HG03432 (cell line): ENCODE measurements around the gene VCL.
A peak's percentile ranks its signal among the peaks of the same experiment; 100 is the strongest.
"Not testable (repeated sequence)": the region's sequence is repeated elsewhere in the genome, so short reads cannot be mapped to it uniquely, and the experiment has no call there.

Source experiments
- ATAC-seq: cut with Tn5 transposase; IDR thresholded peaks from one replicate; pipeline ENCODE4 v1.9.1; 2021; ENCODE audit warnings: mild to moderate bottlenecking, moderate library complexity; ENCODE audit not compliant: unreplicated experiment

The VCL gene

GRCh38 chr10:73997787-73998622 is at the start of gene VCL:
VCL (plus strand) TSS chr10:73998116; CDS start chr10:73998208, 92 bp downstream.
- ATAC-seq = peak; percentile 97

- ATAC-seq = no peak
These were observed 48.8 kb upstream of the VCL start for GRCh38 chr10:73948947-73949633.

DNA sequence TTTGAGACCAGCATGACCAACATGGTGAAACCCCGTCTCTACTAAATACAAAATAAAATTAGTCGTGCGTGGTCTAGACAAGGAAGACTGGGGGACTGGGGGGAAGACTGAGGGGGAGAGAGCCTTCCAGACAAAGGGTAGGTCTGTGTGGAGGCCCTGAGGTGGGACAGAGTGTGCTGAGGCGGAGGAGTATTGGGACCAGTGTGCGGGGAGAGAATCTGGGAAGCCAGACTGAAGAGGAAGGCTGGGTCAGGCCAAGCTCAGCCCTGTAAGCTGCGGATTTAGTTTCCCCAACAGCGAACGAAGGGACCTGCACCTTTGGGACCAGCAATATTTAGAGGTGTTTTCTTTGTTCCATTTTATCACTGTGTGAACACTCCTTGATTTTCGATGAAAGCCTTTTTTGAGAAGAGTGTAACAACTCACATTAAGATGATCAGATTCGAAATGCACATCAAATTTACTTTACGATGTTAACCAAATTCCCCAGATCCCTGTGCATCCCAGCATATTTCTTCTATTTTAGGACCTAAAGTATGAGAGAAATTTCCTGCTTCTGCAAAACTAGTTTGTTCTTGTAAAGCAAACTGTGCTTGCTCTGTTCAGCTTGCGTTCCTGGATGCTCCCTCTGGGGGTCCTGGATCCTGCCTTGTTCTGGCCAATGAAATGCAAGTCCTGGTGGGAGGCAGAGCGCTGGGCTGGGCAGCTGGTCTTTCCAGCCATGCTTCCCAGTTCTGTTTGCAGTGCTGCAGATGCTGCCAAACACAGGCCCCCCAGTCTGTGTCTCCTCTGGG is 47.6 kb upstream of the VCL start:
- ATAC-seq = no peak

DNA sequence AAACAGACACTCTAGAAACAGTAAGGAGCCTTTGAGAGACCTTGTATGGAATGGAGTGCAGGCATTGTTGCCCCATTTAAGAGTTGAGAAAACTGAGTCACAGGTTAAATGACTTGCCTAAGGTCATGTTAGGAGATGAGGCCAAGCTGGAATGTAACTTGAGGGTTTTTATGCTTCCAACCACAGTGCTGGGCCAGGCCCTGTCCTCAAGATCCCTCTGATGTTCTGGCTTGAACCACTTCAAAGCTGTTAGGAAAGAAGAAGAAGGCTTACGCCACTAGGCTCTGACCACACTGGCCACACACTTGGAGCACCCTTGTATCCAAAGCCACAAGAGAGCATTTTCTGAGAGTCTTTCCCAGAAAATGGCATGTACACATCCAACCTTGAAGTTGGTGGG is 44.3 kb upstream of the VCL start:
- no peak for ATAC-seq

GRCh38 chr10:73954737-73955136 is 43.2 kb upstream of the VCL start:
- no peak for ATAC-seq

DNA sequence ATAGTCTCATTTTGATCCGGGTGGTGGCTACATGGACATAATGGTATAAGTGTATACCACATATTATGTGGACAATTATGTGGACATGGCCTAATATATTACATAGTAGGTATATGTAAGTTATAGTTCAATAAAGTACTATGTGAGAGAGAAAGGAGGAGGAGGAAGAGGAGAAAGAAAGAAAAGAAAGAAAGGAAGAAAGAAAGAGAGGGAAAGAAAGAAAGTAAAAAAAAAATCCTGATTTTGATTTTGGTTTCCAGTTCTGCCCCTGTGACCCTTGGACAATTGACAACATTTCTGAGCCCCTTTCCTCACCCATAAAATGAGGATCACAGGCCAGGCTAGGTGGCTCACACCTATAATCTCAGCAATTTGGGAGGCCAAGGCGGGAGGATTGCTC is 42.2 kb upstream of the VCL start:
- no peak for ATAC-seq

GRCh38 chr10:73956476-73957359 is 41.2 kb upstream of the VCL start:
- peak; percentile 67 for ATAC-seq

DNA sequence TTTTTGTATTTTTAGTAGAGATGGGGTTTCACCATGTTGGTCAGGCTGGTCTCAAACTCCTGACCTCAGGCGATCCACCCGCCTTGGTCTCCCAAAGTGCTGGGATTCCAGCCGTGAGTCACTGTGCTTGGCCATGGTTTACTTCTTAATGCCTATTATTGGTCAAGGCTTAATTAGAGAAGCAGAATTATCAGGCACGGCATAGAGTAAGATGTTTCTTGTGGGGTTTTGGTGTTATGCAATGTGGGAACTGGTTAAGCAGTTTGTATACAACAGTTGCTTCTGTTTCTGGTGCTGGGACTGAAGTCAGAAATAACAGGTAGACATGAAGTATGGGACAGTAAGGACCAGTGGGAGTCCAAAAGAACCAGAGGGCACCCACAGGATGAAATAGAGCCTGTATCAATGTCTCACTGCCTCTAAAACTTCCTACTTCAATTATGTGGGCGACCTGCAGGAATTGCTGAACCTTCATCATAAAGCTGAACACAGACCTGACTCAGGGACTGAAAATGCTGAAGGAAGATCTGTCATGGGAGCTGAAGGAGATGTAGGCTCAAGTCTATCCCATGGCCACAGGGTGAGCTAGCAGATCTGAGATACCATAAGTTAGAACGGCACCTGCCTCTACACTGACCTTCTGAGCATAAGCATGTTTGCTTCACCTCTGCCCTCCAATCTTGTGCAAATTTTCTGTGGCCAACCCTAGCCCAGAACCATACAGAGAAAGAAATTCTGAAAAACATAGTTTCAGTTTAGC is 38.3 kb upstream of the VCL start:
- ATAC-seq = no peak

DNA sequence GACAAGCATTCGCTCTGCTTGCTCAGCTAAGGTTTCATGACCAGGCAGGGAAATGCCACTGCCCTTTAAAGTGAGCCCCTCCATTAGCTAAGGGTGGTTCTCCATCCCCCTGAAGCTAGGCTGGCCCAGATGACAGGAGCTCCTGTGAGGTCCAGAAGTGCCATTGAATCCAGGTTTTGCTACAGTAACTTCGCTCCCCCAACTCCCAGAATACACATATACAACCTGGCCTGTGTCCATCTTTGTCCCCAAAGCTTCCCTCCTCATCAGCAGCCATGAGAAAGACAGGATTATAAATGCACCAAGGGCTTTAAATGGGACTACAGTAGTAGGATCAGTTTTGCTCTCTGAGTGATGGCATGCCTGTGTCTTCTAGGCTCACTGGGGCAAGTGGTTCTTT is 35.5 kb upstream of the VCL start:
- no peak for ATAC-seq

DNA sequence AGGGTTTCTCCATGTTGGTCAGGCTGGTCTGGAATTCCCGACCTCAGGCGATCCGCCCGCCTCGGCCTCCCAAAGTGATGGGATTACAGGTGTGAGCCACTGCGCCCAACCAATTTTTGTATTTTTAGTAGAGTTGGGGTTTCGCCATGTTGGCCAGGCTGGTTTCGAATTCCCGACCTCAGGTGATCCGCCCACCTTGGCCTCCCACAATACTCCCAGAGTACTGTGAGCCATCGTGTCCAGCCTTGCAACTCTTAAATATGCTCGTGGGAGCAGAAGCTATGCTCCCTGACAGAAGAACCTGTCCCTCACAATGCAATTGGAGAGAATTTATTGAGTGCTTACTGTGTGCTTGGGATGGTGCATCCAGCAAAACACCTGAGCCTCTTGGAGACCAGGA is 34.4 kb upstream of the VCL start:
- ATAC-seq = not testable (repeated sequence)

- ATAC-seq = no peak
These were observed 33.2 kb upstream of the VCL start for GRCh38 chr10:73964743-73965142.

GRCh38 chr10:73965267-73965889 is 32.5 kb upstream of the VCL start:
- ATAC-seq = not testable (repeated sequence)

DNA sequence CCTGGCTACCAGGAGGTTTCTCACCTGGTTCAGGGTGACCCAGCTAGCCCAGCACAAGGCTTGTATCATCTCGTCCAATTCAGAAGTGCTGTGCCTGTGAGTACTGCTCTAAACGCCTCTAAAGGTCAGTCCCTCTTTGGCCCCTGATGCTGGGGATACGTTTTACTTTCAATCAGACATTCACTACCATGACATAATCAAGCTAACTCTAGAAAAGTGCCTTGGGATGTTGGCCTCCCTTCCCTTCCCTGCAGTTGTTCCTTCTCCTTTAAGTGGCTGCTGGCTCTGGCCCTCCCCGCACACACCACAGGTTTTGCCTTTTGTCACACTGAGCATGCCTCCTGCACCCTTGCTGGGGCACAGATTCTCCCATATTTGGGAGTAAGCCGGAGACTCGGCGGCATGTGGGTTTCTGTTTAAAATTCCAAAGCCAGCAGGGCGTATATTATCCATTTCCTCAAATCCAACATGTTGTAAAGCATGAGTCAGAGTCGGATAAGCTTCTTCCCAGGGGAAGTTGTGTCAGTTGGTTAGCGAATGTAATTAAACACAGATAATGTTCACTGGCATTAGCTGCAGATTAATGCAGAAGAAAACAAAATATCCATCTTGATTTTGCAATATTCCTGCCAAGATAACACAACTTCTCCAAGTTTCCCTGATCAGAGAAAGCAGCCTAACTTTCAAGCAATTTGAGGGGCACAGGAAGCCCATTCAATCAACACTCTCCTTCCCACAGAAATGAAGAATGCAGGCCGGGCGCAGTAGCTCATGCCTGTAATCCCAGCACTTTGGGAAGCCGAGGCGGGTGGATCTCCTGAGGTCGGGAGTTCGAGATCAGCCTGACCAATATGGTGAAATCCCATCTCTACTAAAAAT is 31.8 kb upstream of the VCL start:
- ATAC-seq = no peak

- no peak for ATAC-seq
These were observed 30.9 kb upstream of the VCL start for GRCh38 chr10:73967022-73967429.

DNA sequence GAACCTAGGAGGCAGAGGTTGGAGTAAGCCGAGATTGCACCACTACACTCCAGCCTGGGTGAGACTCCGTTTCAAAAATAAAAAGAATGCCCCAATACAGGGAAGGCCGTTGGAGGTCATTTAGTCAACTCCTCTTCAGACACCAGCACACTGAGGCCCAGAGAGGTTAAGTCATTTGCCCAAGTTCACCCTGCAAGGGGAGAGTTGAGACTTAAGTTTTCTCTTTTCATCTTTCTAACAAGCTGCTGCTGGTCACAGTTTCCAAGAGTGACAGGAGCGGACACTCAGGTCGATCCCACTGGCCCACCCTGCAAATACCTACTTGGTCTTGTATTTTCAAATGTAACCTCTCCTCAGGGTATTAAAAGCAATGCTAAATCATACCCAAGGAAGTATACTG is 30.4 kb upstream of the VCL start:
- no peak for ATAC-seq

DNA sequence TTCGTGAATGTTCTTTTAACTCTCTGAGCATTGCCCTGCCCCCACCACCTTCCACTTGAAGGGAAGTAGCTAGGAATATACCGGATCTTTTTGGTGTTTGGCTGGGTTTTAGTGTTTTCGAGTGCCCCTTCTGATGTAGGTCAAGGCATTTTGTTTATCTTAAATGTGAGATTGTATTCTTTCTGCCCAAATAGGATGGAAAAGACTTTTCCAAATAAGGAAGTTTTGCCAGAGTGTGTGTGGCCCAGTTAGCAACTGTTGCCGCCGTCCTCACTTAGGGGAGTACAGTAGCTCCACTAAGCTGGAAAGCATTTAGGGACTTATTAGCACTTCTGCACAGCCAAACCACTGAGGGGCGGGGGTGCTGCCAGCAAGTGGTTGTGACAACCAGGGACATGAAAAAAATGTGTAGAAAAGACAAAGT is 29.8 kb upstream of the VCL start:
- ATAC-seq = no peak

- ATAC-seq = no peak
These were observed 28.6 kb upstream of the VCL start for GRCh38 chr10:73969224-73969841.

- no peak for ATAC-seq
These were observed 27.1 kb upstream of the VCL start for GRCh38 chr10:73970845-73971244.
